ENCODE measurements around the gene ZNF625. TPM values are rescaled to one million over a fixed set of nuclear protein-coding genes. Genes with fewer than 3 reads are reported as not detected.

ZNF625 gene
- total RNA-seq, 2 experiments from 2014 or later: 0.56 to 0.85 TPM

- Mint-ChIP-seq H3K4me3 (no peak overlapping the region), H3K4me1 (ENCODE audit: low read depth) (no peaks in the 10 kb centered on the region), H3K36me3 (ENCODE audit: low read depth) (peaks cover 94% of the 10 kb centered on the region), H3K9me3 (peaks cover 22% of the 10 kb centered on the region), H3K27me3 (no peaks in the 10 kb centered on the region), H3K27ac (no peak overlapping the region)
- Histone ChIP-seq H3K27ac (ENCODE audit: low read depth in 1 of 2, low read length in 2 of 2) (no peak overlapping the region), H3K36me3 (ENCODE audit: insufficient read depth, low read length) (peaks cover 58% of the 10 kb centered on the region), H3K9me3 (ENCODE audit: control insufficient read depth in 1 of 2, insufficient read depth in 1 of 2, low read length in 2 of 2) (peaks cover 54 to 90% of the 10 kb centered on the region in 2 experiments), H3K4me1 (ENCODE audit: insufficient read depth, low read length) (no peaks in the 10 kb centered on the region), H3K27me3 (ENCODE audit: control insufficient read depth in 1 of 2, insufficient read depth in 2 of 2, low read length in 2 of 2) (no peaks in the 10 kb centered on the region), H3K4me3 (ENCODE audit: low read length) (no peak overlapping the region)
- TF ChIP-seq CTCF (IDR thresholded peaks at IDR 0.05): no peak
- DNase-seq: no peak
- CTCF ChIA-PET: no interaction called here
- no peak for ATAC-seq (ENCODE audit: poor library complexity)
- POLR2A ChIA-PET: no interaction called here
- intact Hi-C loops (cut with DNase I, micrococcal nuclease): loop anchor here in 1 of 2 experiments (5.0 kb wide), 1 partner anchor 340 kb away; no protein-coding TSS in a partner anchor
These were observed 31.1 kb upstream of the ZNF625 start for GRCh38 chr19:12187625-12188024.

DNA sequence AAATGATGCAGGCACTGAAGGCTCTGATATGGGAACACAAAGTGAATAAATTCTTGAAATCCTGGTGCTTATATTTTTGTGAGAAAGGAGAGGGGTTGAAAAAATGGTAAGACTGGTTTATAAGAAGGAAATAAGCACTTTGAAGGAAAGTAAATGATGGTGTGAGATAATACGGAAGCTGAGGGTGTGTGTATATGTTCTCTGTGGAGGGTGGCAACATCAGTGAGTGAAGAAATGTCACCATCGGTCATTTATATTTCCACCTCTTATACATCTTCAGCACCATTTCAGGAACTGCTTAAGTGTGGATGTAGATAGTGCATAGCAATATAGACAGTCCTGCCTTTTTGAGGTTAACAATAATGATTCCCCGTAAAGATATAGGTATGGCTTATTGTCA is 23.8 kb upstream of the ZNF625 start:
- DNase-seq (no peak), ATAC-seq (ENCODE audit: poor library complexity) (no peak)
- H3K9me3 Mint-ChIP-seq: peaks cover 15% of the 10 kb centered on the region
- peaks cover 40% of the 10 kb centered on the region for H3K36me3 ChIP-seq (ENCODE audit: insufficient read depth, low read length)
- peaks cover 49 to 59% of the 10 kb centered on the region in 2 experiments for H3K9me3 ChIP-seq (ENCODE audit: control insufficient read depth in 1 of 2, insufficient read depth in 1 of 2, low read length in 2 of 2)
- no peak overlapping the region for H3K27ac Mint-ChIP-seq
- TF ChIP-seq CTCF (IDR thresholded peaks at IDR 0.05): no peak
- H3K4me1 Mint-ChIP-seq (ENCODE audit: low read depth): peaks cover 29% of the 10 kb centered on the region
- intact Hi-C loops (cut with DNase I, micrococcal nuclease): no loop called here
- peaks cover 5% of the 10 kb centered on the region for H3K4me1 ChIP-seq (ENCODE audit: insufficient read depth, low read length)
- H3K4me3 ChIP-seq (ENCODE audit: low read length): no peak overlapping the region
- no peaks in the 10 kb centered on the region for H3K27me3 ChIP-seq (ENCODE audit: control insufficient read depth in 1 of 2, insufficient read depth in 2 of 2, low read length in 2 of 2)
- ChIA-PET POLR2A (no interaction called here), CTCF (no interaction called here)
- no peak overlapping the region for H3K27ac ChIP-seq (ENCODE audit: low read depth in 1 of 2, low read length in 2 of 2)
- peaks cover 100% of the 10 kb centered on the region for H3K36me3 Mint-ChIP-seq (ENCODE audit: low read depth)
- no peaks in the 10 kb centered on the region for H3K27me3 Mint-ChIP-seq
- H3K4me3 Mint-ChIP-seq: no peak overlapping the region

GRCh38 chr19:12166626-12167025 is 10.1 kb upstream of the ZNF625 start:
- ATAC-seq (ENCODE audit: poor library complexity) (no peak), DNase-seq (no peak)
- CTCF ChIA-PET: no interaction called here
- H3K27me3 ChIP-seq (ENCODE audit: control insufficient read depth in 1 of 2, insufficient read depth in 2 of 2, low read length in 2 of 2): no peaks in the 10 kb centered on the region
- H3K4me3 ChIP-seq (ENCODE audit: low read length): no peak overlapping the region
- peaks cover 62% of the 10 kb centered on the region for H3K4me1 Mint-ChIP-seq (ENCODE audit: low read depth)
- no peaks in the 10 kb centered on the region for H3K27me3 Mint-ChIP-seq
- H3K27ac Mint-ChIP-seq: peak overlapping the region; percentile 89
- H3K27ac ChIP-seq (ENCODE audit: low read depth in 1 of 2, low read length in 2 of 2): no peak overlapping the region
- peaks cover 67% of the 10 kb centered on the region for H3K36me3 Mint-ChIP-seq (ENCODE audit: low read depth)
- peak overlapping the region; percentile 70 for H3K4me3 Mint-ChIP-seq
- H3K9me3 Mint-ChIP-seq: no peaks in the 10 kb centered on the region
- intact Hi-C loops (cut with DNase I, micrococcal nuclease): no loop called here
- peaks cover 14% of the 10 kb centered on the region for H3K36me3 ChIP-seq (ENCODE audit: insufficient read depth, low read length)
- no peak for TF ChIP-seq CTCF (IDR thresholded peaks at IDR 0.05)
- no peaks in the 10 kb centered on the region for H3K9me3 ChIP-seq (ENCODE audit: control insufficient read depth in 1 of 2, insufficient read depth in 1 of 2, low read length in 2 of 2)
- POLR2A ChIA-PET: no interaction called here
- peaks cover 38% of the 10 kb centered on the region for H3K4me1 ChIP-seq (ENCODE audit: insufficient read depth, low read length)
